DMS53 treated with DMSO at 0.1 percent for 48 hours (cell line): ENCODE data around the gene PTDSS2.
"Not testable (repeated sequence)": the region's sequence is repeated elsewhere in the genome, so short reads cannot be mapped to it uniquely, and the experiment has no call there.

Source experiments
- DNase-seq: peaks from one replicate; lab custom pipeline; 2025; ENCODE audit not compliant: unreplicated experiment; lab: John Stamatoyannopoulos, UW

PTDSS2 gene

DNA sequence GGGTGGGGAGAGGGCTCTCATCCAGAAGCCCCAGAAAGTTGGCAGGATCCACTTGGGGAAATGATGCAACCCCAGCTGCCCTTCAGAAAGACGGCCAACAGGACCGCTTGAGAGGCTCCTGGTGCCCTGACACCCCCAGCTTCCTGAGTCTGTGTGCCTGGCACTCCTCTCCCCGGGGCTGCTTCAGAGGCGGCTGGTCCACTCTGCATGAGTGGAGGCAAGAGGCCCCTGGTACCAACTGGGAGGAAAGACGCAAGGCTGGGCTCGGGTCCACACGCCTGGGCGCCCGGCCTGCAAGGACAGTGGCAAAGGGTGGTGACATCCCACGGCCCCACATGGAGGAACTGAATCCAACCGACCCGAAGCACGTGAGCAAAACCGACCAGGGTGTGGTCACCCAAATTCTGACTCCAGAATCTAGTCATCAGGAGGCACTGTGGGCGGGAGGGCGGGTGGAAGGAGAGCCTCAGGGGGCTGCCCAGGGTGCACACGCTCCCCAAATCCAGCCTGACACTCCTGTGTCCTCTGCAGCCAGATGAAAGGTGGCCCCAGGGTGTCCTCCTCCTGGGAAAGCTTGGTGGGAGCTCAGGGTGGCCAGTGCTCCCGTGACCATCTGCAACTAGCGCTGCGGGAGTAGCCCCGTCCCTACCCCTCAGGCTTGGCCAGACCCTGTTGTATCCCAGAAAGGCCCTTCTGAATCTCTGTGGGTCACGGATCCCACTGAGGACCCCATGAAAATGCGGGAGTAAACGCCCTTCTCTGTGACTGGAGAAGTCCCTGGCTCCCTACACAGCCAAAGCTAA lies 53.3 kb downstream of the PTDSS2 start:
- DNase-seq = no peak

DNA sequence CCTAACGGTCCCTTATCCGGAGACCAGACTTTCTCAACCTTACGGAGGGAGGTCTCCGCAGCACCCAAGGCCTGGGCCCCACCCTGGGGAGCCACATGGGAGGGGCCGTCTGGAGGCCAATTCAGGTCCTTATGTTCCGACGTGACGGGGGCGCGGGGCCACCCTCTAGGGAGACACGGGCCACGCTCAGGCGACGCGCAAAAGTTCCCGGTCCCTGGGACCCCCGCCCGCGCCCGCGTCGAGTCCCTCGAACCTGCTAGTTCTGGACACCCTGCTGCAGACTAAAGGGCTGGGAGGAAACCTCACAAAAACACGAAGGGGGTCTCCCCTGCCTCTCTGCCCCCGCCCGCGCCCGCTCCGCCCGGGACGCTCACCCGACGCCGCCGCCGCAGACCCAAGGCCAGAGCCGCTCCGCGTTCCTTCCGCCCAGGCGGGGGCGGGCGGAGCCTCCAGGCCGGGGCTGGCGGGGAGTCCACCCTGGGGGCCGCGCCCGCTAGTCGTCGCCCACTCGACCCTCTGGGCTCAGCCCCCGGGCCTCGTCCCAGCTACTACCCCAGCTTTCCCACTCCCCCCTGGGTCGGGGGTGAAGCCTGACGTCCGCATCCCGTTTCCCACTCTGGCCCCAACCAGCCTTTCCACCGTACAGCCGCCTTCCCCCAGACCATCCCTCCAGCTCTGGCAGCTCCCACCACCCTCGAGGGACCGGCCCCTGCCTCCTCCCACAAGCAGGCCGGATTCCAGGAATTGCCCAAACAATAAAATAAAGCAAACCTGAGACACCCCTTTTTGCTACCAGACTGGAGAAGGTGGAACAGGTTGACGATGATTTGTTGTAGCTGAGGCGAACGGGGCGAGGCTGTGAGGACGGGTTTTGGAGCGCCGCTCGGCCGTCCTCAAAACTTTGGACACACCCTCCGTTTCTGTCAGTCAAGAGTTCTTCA lies 54.2 kb downstream of the PTDSS2 start:
- DNase-seq = no peak

DNA sequence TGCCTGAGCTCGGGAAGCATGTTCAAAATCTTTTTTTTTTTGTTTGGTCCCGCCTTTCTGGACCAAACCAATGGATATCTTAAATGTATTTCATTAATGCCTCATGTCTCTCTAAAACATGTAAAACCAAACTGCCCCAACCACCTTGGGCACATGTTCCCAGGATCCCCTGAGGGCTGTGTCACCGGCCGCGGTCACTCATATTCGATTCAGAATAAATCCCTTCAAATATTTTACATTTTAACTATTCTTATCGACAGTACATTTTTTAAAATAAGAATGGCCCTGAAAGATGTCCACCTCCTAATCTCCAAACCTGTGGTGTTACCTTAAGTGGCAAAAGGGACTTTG lies 54.9 kb downstream of the PTDSS2 start:
- DNase-seq = no peak

DNA sequence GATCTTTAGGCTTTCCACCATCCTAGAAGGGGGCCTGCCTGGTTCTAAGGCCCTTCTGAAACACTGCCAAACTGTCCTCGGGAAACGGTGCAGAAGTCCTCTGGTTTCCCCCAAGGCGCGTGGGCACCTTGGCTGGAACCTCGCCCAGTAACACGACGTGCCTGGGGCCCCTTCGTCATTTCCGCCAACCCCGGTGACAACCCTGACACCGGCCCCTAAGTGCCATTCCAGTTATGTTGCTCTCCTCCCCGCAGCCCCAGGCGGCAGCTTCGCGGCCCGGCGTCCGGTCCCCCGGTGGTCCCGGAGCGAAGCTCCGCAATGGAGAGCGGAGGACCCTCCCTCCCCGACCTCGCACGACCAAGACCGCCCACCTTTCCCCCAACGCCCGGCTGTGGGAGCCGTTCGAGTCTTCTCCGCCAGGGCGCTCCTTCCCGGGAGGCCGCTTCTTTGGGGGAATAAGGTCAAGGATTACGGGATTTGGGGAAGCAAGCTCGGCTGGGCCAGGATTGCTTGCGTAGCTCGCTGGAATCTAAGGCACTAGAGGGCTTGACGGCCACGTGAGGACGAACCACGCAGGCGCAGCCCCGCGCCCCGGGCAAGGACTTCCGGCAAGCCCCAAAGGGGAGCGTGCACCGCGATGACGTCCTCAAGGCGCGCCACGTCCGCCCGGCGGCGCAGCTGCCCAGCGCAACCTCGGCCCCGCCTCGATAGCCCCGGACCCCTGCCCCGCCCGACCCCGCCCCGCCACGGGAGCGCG lies 56.3 kb downstream of the PTDSS2 start:
- DNase-seq = peak; percentile 93

DNA sequence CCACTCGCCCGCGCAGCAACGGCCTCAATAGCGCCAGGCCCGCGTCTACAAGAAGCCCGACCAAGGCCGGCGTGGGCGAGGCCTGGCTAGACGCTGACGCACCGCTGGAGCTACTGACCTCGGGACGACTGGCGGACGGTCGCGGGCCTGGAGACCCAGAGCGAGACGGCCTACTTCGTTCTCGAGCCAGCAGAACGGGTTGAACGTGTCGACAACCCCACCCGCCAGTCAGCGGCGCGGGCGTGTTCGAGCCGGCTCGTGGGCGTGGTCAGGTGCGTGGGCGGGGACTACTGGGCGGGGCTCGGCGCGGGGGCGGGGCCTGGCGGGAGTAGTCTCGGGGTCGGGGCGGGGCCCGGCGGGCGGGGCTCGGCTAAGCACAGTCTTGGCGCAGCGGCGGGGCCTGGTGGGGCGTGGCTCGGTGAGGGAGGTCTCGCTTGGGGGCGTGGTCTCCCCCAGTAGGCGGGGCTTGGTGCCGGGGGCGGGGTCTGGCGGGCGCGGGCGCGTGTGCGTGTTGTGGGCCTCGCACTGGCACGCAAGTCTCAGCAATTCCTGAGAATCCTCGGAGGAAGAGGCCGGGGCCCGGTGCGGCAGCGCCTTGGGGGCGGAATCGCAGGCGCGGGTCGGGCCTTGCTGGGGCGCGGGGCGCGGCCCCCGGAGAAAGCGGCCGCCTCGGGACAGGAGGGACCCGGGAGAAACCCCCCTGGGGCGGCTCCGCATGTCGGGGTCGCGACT lies 57.1 kb downstream of the PTDSS2 start, which contains the start of gene RNH1:
TSS of gene RNH1 (minus strand) at position 248 of the 732 bp plus-strand sequence. CDS start 5,080 bp downstream, outside the sequence.
- DNase-seq = peak; percentile 92

DNA sequence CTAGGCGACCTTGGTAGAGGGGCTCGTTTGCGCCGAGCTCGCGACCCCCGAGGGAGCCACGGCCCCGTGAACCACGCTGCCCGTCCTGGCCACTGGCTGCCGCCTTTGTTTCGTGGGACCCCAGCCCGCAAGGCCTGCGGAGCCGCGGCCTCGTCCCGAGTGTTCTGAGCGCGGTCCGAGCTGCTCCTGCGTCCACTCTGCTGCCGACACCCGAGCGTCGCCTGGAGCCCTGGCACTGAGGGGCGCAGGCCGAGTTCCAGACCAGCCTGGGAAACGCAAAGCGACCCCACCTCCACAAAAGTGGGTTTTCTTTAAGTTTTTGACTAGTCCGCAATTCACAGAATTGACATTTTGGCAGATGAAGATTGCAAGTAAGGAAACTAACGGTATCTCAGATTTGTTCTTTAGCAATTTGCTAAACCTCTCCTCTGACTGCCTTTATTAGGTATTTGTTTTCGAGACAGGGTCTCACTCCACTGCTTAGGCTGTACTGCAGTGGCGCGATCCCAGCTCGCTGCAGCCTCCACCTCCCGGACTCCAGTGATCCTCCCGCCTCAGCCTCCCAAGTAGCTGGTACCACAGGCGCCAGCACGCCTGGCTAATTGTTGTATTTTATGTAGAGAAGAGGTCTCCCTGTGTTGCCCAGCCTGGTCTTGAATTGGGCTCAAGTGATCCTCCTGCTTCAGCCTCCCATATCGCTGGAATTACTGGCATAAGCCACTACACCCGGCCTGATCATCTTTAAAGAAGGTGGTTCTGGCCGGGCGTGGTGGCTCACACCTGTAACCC lies 57.8 kb downstream of the PTDSS2 start:
- no peak for DNase-seq

DNA sequence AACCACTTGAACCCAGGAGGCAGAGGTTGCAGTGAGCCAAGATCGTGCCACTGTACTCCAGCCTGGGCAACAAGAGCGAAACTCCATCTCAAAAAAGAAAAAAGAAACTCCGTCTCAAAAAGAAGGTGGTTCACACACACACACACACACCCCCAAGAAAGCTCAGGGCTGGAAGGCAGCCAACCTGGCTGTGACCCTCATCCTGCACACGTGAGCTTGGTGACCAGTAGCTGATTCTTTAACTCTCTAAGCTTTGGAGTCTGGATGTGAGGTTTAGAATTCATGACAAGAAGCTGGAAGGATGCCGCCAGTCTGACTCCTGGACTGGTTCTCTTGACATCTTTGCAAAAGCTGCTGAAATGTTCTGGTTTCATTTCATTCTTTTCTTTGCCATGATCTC lies 58.9 kb downstream of the PTDSS2 start:
- DNase-seq = no peak

DNA sequence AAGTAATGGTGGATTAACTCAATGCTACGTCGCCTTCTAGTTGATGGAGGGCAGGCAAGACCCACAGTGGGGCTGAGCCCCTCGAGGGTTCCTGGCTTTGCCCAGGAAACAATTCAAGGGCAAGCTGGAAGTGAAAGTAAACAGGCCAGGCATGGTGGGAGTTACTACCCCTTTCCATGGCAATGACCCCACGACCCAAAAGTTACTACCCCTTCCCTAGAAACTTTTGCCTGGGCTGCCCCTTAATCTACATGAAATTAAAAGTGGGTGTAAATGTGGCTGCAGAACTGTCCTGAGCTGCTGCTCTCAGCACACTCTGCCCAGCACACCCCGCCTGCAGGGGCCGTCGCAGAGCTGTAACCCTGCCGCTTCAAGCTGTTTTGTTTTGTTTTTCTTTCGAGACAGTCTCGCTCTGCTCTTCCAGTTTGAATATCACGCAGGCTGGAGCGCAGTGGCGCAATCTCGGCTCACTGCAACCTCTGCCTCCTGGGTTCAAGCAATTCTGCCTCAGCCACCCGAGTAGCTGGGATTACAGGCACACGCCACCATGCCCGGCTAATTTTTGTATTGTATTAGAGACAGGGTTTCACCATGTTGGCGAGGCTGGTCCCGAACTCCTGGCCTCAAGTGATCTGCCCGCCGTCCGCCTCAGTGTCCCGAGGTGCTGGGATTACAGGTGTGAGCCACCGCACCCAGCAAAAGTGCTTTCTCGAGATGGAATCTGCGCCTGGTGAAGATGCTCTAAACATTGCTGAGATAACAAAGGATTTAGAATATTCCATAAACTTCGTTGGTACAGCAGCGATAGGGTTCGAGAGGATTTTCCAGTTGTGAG lies 62.9 kb downstream of the PTDSS2 start:
- DNase-seq = no peak

DNA sequence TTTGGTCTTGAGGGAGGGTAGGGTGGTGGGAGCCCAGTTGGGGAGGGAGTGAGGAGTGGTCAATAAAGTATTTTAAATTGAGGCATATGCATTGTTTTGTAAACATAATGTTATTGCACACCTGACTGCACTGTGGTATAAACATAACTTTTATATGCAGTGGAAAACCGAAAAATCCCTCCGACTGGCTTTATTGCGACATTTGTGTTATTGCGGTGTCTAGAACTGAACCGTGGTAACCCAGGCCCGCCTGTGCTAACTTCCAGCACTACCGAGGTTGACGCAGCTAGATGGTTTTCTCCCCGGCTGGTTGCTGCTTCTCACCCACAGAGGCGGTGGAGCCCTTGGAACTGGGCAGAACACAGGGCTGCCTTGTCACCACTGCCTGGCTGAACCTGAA lies 64.5 kb downstream of the PTDSS2 start:
- DNase-seq = no peak

DNA sequence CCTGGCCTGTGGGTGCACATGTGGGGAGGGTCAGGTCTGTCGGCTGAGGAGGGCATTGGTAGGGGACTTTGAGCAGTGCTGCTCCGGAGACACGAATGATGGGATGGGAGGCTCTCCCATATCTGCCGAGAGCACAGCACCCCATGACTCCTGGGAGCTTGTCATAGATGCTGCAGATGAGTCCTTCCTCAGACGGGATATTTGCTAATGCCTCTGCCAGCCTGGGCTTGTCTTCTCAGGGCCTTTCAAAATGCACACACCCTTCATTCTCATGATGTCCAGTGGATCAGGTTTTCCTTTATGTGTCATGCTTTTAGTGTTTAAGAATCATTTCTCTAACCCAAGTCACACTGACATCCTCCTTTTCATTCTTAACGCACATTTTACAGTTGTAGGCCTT lies 65.1 kb downstream of the PTDSS2 start:
- DNase-seq = no peak

DNA sequence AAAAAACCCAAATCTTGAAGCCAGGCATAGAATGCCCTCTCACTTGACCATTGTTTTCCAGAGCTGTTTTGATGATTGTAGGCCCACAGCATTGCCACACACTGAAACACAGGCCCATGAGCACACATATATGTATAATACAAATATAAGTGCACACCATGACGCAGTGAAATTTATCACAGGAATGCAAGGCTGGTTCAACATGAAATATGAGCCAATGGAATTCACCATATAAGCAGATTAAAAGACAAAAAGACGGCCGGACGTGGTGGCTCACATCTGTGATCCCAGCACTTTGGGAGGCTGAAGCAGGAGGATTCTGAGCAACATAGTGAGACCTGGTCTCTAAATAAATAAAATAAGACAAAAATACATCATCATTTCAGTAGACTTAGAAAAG lies 66.3 kb downstream of the PTDSS2 start:
- DNase-seq = no peak

DNA sequence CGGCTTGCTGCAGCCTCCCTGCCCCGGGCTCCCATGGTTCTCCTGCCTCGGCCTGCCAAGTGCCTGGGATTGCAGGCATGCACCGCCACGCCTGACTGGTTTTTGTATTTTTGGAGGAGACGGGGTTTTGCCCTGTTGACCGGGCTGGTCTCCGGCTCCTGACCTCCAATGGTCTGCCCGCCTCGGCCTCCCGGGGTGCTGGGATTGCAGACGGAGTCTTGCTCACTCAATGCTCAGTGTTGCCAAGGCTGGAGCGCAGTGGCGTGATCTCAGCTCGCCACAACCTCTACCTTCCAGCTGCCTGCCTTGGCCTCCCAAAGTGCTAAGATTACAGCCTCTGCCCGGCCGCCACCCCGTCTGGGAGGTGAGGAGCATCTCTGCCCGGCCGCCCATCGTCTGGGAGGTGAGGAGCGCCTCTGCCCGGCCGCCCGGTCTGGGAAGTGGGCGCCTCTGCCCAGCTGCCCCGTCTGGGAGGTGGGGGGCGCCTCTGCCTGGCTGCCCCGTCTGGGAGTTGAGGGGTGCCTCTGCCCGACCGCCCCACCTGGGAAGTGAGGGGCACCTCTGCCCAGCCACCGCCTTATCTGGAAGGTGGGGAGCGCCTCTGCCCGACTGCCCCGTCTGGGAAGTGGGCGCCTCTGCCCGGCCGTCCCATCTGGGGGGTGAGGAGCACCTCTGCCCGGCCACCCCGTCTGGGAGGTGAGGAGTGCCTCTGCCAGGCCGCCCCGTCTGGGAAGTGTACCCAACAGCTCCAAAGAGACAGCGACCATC lies 67.0 kb downstream of the PTDSS2 start:
- not testable (repeated sequence) for DNase-seq

DNA sequence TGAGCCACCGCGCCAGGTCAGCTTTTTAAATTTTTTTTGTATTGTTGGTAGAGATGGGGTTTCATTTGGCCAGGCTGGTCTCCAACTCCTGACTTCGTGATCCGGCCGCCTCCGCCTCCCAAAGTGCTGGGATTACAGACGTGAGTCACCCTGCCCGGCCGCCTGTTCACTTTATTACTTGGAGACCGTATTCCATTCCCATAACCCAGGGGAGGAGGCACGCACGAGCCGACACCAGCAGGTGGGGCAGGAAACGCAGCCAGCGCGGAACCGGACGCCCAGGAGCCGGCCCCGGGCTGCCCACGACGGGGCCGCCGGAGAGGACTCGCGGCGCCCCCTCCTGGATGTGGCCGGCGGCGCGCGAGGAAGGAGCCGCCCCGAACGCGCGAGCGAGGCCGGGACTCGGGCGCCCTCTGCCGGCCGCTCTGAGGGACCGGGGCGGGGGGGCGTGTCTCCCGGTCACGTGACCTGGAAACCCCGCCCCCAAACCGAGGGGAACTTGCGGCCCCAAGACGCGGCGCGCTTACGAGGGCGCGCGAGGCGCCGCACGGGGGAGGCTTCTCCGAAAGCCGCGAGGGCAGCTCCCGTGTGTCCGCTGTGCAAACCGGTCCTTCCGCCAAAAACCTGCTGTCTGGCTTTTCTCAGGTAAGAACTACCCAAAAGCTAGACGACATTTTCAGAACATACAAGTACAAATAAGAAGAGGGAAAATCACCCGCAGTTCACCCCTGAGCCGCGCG lies 68.6 kb downstream of the PTDSS2 start:
- DNase-seq = peak; percentile 97

DNA sequence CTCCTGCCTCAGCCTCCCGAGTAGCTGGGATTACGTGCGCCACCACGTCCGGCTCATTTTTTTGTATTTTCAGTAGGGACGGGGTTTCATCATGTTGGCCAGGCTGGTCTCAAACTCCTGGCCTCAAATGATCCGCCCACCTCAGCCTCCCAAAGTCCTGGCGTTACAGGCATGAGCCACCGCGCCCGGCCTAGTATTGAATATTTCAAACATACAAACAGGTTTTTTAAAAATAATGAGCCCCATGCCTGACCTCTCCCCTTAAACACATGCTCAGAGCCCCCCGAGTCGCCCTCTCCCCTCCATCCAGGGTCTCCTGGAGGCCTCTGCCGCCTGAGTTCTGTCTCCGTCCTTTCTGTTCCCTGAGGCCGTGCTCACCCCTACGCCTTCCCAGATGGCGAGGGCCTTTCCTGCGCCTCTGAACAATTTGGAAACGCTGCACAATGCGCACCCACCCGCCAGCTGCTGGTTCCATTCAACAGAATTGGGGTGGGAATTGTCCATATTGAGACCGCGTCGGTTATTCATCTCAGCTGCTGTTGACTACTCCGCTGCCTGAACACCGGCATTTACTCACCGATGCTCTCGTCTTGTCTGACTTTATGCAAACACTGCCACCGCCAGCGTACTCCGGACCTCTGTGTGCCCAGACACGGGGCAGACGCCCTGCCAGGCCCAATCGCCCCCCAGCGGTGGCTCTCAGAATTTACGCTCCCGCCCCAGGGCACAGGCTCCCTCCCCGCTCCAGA lies 70.5 kb downstream of the PTDSS2 start:
- DNase-seq = no peak

DNA sequence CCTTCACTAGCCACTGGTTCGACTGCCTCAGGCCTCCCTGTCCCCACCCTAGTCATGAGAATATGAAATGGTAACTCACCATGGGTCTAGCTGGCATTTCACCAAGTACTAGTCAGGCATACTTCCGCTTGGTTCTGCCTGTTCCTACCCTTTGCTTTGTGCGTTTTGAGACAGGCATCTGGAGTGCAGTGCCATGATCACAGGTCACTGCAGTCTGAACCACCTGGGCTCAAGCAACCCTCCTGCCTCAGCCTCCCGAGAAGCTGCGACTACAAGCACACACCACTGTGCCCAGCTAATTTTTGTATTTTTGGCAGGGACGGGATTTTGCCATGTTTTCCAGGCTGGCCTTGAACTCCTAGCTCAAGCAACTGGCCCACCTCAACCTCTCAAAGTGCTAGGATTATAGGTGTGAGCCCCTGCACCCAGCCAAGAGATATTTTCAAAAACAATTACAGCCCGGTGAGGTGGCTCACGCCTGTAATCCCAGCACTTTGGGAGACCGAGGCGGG lies 71.2 kb downstream of the PTDSS2 start:
- no peak for DNase-seq

DNA sequence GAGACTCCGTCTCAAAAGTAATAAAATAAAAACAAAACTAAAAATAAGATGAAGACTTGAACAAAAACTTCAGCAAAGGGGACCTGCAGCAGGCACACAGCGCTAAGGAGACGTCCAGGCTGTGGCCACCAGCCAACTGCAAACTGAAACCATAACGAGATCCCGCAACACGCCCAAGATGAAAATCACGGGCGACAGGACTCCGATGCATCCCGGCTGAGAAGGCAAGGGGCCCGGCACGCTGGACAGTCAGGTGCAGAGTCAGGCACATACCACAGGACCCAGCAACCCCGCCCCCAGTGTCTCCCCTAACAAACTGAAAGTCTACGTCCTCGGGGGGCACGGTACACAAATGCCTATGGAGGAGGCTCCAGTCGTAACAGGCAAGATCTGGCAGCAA lies 76.1 kb downstream of the PTDSS2 start:
- no peak for DNase-seq
